ENCODE data around the gene DNMT3B. TPM values are rescaled to one million over a fixed set of nuclear protein-coding genes. Genes with fewer than 3 reads are reported as not detected.
"Not testable (repeated sequence)": the region's sequence is repeated elsewhere in the genome, so short reads cannot be mapped to it uniquely, and the experiment has no call there.

DNMT3B gene
- total RNA-seq, result 1 to 10 TPM in 4 of 9 donors, under 1 TPM in 4, not detected in 1; 0.12 to 1.8 (median 0.94) TPM
- polyA plus RNA-seq, result 1 to 10 TPM in 1 of 3 donors, under 1 TPM in 2; 0.44 to 2.0 (median 0.81) TPM
- long read RNA-seq, donor 1, result 0 reads
- long read RNA-seq, donor 2, result 0 reads
- long read RNA-seq, donor 3, result 0 reads
- long read RNA-seq, donor 4, result 0 reads
- long read RNA-seq, donor 5, full-length matches to known transcripts, result 1 of 2 reads
- long read RNA-seq, donor 5, partial matches to known transcripts, result 0 of 2 reads
- long read RNA-seq, donor 5, other reads (novel, unspliced or antisense), result 1 of 2 reads
- long read RNA-seq, donor 6, result 0 reads
- long read RNA-seq, donor 7, result 0 reads
- long read RNA-seq, donor 8, result 0 reads
- long read RNA-seq, donor 9, result 0 reads
- long read RNA-seq, donor 10, result 0 reads

DNA sequence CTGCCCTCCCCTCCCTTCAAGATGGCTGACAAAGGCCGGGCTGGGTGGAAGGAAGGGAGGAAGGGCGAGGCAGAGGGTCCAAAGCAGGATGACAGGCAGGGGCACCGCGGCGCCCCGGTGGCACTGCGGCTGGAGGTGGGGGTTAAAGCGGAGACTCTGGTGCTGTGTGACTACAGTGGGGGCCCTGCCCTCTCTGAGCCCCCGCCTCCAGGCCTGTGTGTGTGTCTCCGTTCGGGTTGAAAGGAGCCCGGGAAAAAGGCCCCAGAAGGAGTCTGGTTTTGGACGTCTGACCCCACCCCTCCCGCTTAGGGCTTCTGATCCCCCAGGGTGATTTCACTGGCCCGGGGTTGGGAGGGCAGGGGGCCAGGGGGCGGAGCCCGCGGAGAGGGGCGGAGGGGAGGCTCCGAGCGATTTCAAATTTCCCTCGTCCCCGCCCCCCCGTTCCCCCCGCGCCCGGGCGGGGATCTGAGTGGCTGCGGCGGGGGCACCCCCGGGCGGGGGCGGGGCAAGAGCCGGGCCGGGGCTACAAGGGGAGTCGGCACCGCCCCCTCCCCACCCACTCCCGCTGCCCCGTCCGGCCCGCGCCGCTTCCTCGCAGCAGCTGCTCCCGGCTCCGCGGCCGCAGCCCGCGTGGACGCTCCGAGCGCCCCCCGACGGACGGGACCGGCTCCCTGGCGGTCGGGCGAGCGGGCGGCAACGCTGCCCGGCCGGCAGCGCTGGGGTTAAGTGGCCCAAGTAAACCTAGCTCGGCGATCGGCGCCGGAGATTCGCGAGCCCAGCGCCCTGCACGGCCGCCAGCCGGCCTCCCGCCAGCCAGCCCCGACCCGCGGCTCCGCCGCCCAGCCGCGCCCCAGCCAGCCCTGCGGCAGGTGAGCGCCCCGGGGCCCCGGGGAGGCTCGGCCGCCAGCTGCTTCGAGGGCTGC lies at the start of gene DNMT3B:
Gene DNMT3B (plus strand): TSS at position 555 of the 923 bp plus-strand sequence. CDS start 17,939 bp downstream, outside the sequence.
- DNase-seq, result peak; percentile 65 to 85 (median 76)
- no peaks in the 10 kb centered on the region for H3K36me3 ChIP-seq (replicated peaks in 1 of 2)
- intact Hi-C loops (cut with DNase I), result no loop called here
- no peaks in the 10 kb centered on the region for H3K27me3 ChIP-seq
- H3K27ac ChIP-seq, result no peak within 1 kb of the TSS
- H3K4me1 ChIP-seq (replicated peaks in 1 of 2), result peaks cover 14% of the 10 kb centered on the region in 2 donors
- peak within 1 kb of the TSS; percentile 56 to 100 (median 88) for H3K4me3 ChIP-seq
- 0% methylated on average over 7 to 92 of the region's 92 CpGs; no CpG with 5 or more reads in 1 of the 4 donors for WGBS, 4 donors
- no peaks in the 10 kb centered on the region for H3K9me3 ChIP-seq (replicated peaks in 1 of 3)
- TF ChIP-seq POLR2A (IDR thresholded peaks at IDR 0.05), result no peak
- TF ChIP-seq, protein P1, sequence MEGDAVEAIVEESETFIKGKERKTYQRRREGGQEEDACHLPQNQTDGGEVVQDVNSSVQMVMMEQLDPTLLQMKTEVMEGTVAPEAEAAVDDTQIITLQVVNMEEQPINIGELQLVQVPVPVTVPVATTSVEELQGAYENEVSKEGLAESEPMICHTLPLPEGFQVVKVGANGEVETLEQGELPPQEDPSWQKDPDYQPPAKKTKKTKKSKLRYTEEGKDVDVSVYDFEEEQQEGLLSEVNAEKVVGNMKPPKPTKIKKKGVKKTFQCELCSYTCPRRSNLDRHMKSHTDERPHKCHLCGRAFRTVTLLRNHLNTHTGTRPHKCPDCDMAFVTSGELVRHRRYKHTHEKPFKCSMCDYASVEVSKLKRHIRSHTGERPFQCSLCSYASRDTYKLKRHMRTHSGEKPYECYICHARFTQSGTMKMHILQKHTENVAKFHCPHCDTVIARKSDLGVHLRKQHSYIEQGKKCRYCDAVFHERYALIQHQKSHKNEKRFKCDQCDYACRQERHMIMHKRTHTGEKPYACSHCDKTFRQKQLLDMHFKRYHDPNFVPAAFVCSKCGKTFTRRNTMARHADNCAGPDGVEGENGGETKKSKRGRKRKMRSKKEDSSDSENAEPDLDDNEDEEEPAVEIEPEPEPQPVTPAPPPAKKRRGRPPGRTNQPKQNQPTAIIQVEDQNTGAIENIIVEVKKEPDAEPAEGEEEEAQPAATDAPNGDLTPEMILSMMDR (IDR thresholded peaks at IDR 0.05), result peak in 2 of 6 experiments; percentile 31 to 44

GRCh38 chr20:32718749-32719348 lies 43.3 kb upstream of the DNMT3B start:
- Histone ChIP-seq H3K4me3 (no peak overlapping the region), H3K9me3 (replicated peaks in 1 of 3) (no peaks in the 10 kb centered on the region), H3K27me3 (no peaks in the 10 kb centered on the region), H3K27ac (peak overlapping the region in 1 of 5 donors; percentile 49), H3K4me1 (replicated peaks in 1 of 2) (no peaks in the 10 kb centered on the region), H3K36me3 (replicated peaks in 1 of 2) (no peaks in the 10 kb centered on the region)
- TF ChIP-seq POLR2A (IDR thresholded peaks at IDR 0.05), result no peak
- TF ChIP-seq, protein P1 (IDR thresholded peaks at IDR 0.05), result no peak
- 34 to 63% (median 49%) methylated on average over 3 of the region's 3 CpGs for WGBS, 4 donors
- DNase-seq, result peak in 1 of 7 donors; percentile 40
- intact Hi-C loops (cut with DNase I), result no loop called here

- no peak overlapping the region for H3K27ac ChIP-seq
- no peaks in the 10 kb centered on the region for H3K4me1 ChIP-seq (replicated peaks in 1 of 2)
- H3K9me3 ChIP-seq (replicated peaks in 1 of 3), result no peaks in the 10 kb centered on the region
- TF ChIP-seq POLR2A (IDR thresholded peaks at IDR 0.05), result no peak
- TF ChIP-seq, protein P1 (IDR thresholded peaks at IDR 0.05), result no peak
- intact Hi-C loops (cut with DNase I), result no loop called here
- no peak for DNase-seq
- H3K27me3 ChIP-seq, result no peaks in the 10 kb centered on the region
- peaks cover 0 to 26% of the 10 kb centered on the region in 2 donors for H3K36me3 ChIP-seq (replicated peaks in 1 of 2)
- 59 to 76% (median 63%) methylated on average over 6 to 7 of the region's 7 CpGs for WGBS, 4 donors
- H3K4me3 ChIP-seq, result no peak overlapping the region
Measured at GRCh38 chr20:32727683-32728082, 34.5 kb upstream of the DNMT3B start.

- intact Hi-C loops (cut with DNase I), result not testable (repeated sequence)
- peaks cover 0 to 26% of the 10 kb centered on the region in 2 donors for H3K36me3 ChIP-seq (replicated peaks in 1 of 2)
- 91 to 94% (median 93%) methylated on average over 6 of the region's 6 CpGs for WGBS, 4 donors
Measured at GRCh38 chr20:32728435-32728834, 33.8 kb upstream of the DNMT3B start.

GRCh38 chr20:32729334-32729733 lies 32.9 kb upstream of the DNMT3B start:
- WGBS, 4 donors, result 87 to 98% (median 93%) methylated on average over 5 of the region's 5 CpGs
- H3K4me3 ChIP-seq; DNase-seq; H3K4me1 ChIP-seq (replicated peaks in 1 of 2); H3K9me3 ChIP-seq (replicated peaks in 1 of 3); H3K27me3 ChIP-seq; H3K27ac ChIP-seq; intact Hi-C loops (cut with DNase I): not testable (repeated sequence)
- peaks cover 0 to 26% of the 10 kb centered on the region in 2 donors for H3K36me3 ChIP-seq (replicated peaks in 1 of 2)

More at GRCh38 chr20:32728435-32728834, 33.8 kb upstream of the DNMT3B start:
- not testable (repeated sequence) for DNase-seq; H3K27ac ChIP-seq; H3K4me1 ChIP-seq (replicated peaks in 1 of 2); H3K9me3 ChIP-seq (replicated peaks in 1 of 3); H3K27me3 ChIP-seq; H3K4me3 ChIP-seq

Measured in adrenal gland (tissue), 19 donors.